Measurements from ENCODE around the gene PPP1R14D.
A peak's percentile ranks its signal among the peaks of the same experiment; 100 is the strongest.

PPP1R14D gene

GRCh38 chr15:40843885-40844695 is 15.6 kb upstream of the PPP1R14D start, which contains the start of gene SPINT1:
Gene SPINT1, plus strand, starts transcription at chr15:40844048. Its CDS starts 507 bp downstream, at chr15:40844555.
- peak within 1 kb of the TSS; percentile 61 for H3K4me3 ChIP-seq (ENCODE audit: low read length)

GRCh38 chr15:40843261-40843884 is 14.9 kb upstream of the PPP1R14D start:
- TF ChIP-seq ZNF274 (IDR thresholded peaks at IDR 0.05; ENCODE audit: low read depth, low read length), result no peak
- peak overlapping the region; percentile 61; the same call in 1 of the 2 replicates for H3K4me3 ChIP-seq (ENCODE audit: low read length)

More at GRCh38 chr15:40843885-40844695, 15.6 kb upstream of the PPP1R14D start, which contains the start of gene SPINT1:
- TF ChIP-seq ZNF274 (IDR thresholded peaks at IDR 0.05; ENCODE audit: low read depth, low read length), result no peak

GRCh38 chr15:40841741-40842140 is 13.2 kb upstream of the PPP1R14D start:
- H3K4me3 ChIP-seq (ENCODE audit: low read length), result no peak overlapping the region
- TF ChIP-seq ZNF274 (IDR thresholded peaks at IDR 0.05; ENCODE audit: low read depth, low read length), result no peak

DNA sequence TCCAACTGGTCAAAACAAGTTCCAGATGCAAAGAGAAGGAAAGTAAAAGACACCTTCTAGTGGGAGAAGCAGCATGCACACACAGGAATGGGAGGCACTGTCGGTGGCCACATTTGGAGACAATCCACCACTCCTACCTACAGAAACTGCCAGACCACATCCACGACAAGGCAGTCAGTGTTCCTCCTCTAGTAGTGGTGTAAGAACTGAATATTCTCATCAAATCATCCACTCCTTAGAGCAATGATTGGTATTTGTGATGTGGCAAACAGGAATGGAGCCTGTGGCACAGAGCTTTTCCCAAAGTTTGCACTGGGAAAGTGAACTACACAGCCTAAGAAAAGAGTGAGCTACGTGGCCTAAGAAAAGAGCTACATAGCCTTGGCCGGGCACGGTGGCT is 10.2 kb upstream of the PPP1R14D start:
- TF ChIP-seq ZNF274 (IDR thresholded peaks at IDR 0.05; ENCODE audit: low read depth, low read length), result no peak
- H3K4me3 ChIP-seq (ENCODE audit: low read length), result no peak overlapping the region

DNA sequence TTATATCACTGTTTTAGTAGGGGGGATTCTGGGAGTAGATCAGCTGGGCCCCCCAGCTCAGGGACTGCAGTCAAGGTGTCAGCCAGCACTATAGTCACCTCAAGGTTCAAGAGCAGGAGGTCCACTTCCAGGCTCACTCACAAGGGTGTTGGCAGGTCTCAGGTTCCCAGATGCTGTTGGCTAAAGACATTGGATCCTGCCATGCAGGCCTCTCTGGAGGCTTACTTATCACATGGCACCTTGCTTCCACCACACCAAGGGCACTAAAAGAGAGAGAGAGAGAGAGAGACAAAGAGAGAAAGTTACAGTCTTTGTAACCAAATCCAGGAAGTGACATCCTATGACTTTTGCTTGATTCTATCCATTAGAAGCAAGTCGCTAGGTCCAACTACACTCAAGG is 7.5 kb upstream of the PPP1R14D start:
- TF ChIP-seq ZNF274 (IDR thresholded peaks at IDR 0.05; ENCODE audit: low read depth, low read length), result no peak
- no peak overlapping the region for H3K4me3 ChIP-seq (ENCODE audit: low read length)

GRCh38 chr15:40832903-40833302 is 4.4 kb upstream of the PPP1R14D start:
- TF ChIP-seq ZNF274 (IDR thresholded peaks at IDR 0.05; ENCODE audit: low read depth, low read length), result no peak
- no peak overlapping the region for H3K4me3 ChIP-seq (ENCODE audit: low read length)

GRCh38 chr15:40831861-40832260 is 3.4 kb upstream of the PPP1R14D start:
- TF ChIP-seq ZNF274 (IDR thresholded peaks at IDR 0.05; ENCODE audit: low read depth, low read length), result no peak
- H3K4me3 ChIP-seq (ENCODE audit: low read length), result no peak overlapping the region

- TF ChIP-seq ZNF274 (IDR thresholded peaks at IDR 0.05; ENCODE audit: low read depth, low read length), result no peak
Measured at GRCh38 chr15:40830884-40831283, 2.4 kb upstream of the PPP1R14D start.

DNA sequence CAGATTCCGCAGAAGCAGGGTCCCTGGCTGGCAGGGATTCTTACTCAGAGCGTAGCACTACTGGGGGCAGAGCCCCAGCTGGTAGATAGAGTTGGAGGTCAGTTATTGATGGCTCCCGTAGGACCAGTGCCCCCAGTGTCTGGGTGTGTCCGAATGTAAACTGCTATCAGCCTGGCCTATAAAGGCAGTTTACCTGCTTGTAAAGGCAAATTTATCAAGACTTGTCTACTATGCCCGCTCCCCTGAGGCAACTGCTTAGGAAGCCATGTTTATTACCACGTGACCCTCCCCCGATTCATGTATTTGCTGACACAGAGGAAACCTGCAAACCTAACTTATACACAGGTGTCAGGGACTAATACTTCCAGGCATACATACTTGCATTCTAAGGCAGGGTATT is 607 bp upstream of the PPP1R14D start:
- TF ChIP-seq ZNF274 (IDR thresholded peaks at IDR 0.05; ENCODE audit: low read depth, low read length), result no peak
- no peak overlapping the region for H3K4me3 ChIP-seq (ENCODE audit: low read length)

More at GRCh38 chr15:40830884-40831283, 2.4 kb upstream of the PPP1R14D start:
- no peak overlapping the region for H3K4me3 ChIP-seq (ENCODE audit: low read length)

- H3K4me3 ChIP-seq (ENCODE audit: low read length), result no peak overlapping the region
- TF ChIP-seq ZNF274 (IDR thresholded peaks at IDR 0.05; ENCODE audit: low read depth, low read length), result no peak
Measured at GRCh38 chr15:40826423-40827075, 2.0 kb downstream of the PPP1R14D start.

- H3K4me3 ChIP-seq (ENCODE audit: low read length), result no peak overlapping the region
- TF ChIP-seq ZNF274 (IDR thresholded peaks at IDR 0.05; ENCODE audit: low read depth, low read length), result no peak
Measured at GRCh38 chr15:40825661-40826422, 2.7 kb downstream of the PPP1R14D start.

- TF ChIP-seq ZNF274 (IDR thresholded peaks at IDR 0.05; ENCODE audit: low read depth, low read length), result no peak
- no peak overlapping the region for H3K4me3 ChIP-seq (ENCODE audit: low read length)
Measured at GRCh38 chr15:40823572-40824343, 4.8 kb downstream of the PPP1R14D start.

- no peak overlapping the region for H3K4me3 ChIP-seq (ENCODE audit: low read length)
Measured at GRCh38 chr15:40821195-40821594, 7.3 kb downstream of the PPP1R14D start.

More at GRCh38 chr15:40821195-40821594, 7.3 kb downstream of the PPP1R14D start:
- no peak for TF ChIP-seq ZNF274 (IDR thresholded peaks at IDR 0.05; ENCODE audit: low read depth, low read length)
